NCI-H510A treated with DMSO at 0.1 percent for 48 hours (cell line): ENCODE data around the gene ZBTB16.

Experiments used
- DNase-seq: peaks from one replicate; lab custom pipeline; 2025; lab: John Stamatoyannopoulos, UW

The ZBTB16 gene

GRCh38 chr11:114059278-114059983, at the start of gene ZBTB16:
ZBTB16 (plus strand) TSS chr11:114059711; CDS start chr11:114063301, 3,590 bp downstream.
- DNase-seq, result peak; percentile 65

- no peak for DNase-seq
These were observed 48.6 kb upstream of the ZBTB16 start for GRCh38 chr11:114010931-114011330.

GRCh38 chr11:114011443-114011842, 48.1 kb upstream of the ZBTB16 start:
- DNase-seq, result no peak

- no peak for DNase-seq
These were observed 44.4 kb upstream of the ZBTB16 start for GRCh38 chr11:114015117-114015516.

GRCh38 chr11:114016986-114017385, 42.5 kb upstream of the ZBTB16 start:
- DNase-seq, result no peak

- DNase-seq, result no peak
These were observed 41.8 kb upstream of the ZBTB16 start for GRCh38 chr11:114017723-114018122.

GRCh38 chr11:114019046-114019445, 40.5 kb upstream of the ZBTB16 start:
- DNase-seq, result no peak

GRCh38 chr11:114019574-114019973, 39.9 kb upstream of the ZBTB16 start:
- no peak for DNase-seq

GRCh38 chr11:114025329-114025907, 34.1 kb upstream of the ZBTB16 start:
- no peak for DNase-seq

- DNase-seq, result no peak
These were observed 33.2 kb upstream of the ZBTB16 start for GRCh38 chr11:114026355-114026754.

GRCh38 chr11:114027391-114027790, 32.1 kb upstream of the ZBTB16 start:
- DNase-seq, result no peak

- no peak for DNase-seq
These were observed 31.6 kb upstream of the ZBTB16 start for GRCh38 chr11:114027926-114028325.

GRCh38 chr11:114031246-114031966, 28.1 kb upstream of the ZBTB16 start:
- DNase-seq, result no peak

GRCh38 chr11:114031967-114032320, 27.6 kb upstream of the ZBTB16 start:
- no peak for DNase-seq

GRCh38 chr11:114033066-114033465, 26.4 kb upstream of the ZBTB16 start:
- DNase-seq, result no peak

- DNase-seq, result no peak
These were observed 25.9 kb upstream of the ZBTB16 start for GRCh38 chr11:114033572-114033971.

- DNase-seq, result no peak
These were observed 24.6 kb upstream of the ZBTB16 start for GRCh38 chr11:114034956-114035355.

GRCh38 chr11:114036147-114036811, 23.2 kb upstream of the ZBTB16 start:
- DNase-seq, result peak; percentile 66

- DNase-seq, result no peak
These were observed 22.6 kb upstream of the ZBTB16 start for GRCh38 chr11:114036958-114037357.

GRCh38 chr11:114039551-114039950, 20.0 kb upstream of the ZBTB16 start:
- no peak for DNase-seq

GRCh38 chr11:114040706-114041211, 18.8 kb upstream of the ZBTB16 start:
- no peak for DNase-seq

GRCh38 chr11:114042234-114042633, 17.3 kb upstream of the ZBTB16 start:
- DNase-seq, result no peak
